HG03460 (cell line): ENCODE results near the gene RAPGEF1.
"Not testable (repeated sequence)": the region's sequence is repeated elsewhere in the genome, so short reads cannot be mapped to it uniquely, and the experiment has no call there.

Source experiments
- ATAC-seq: cut with Tn5 transposase; IDR thresholded peaks from one replicate; pipeline ENCODE4 v1.9.1; 2021; ENCODE audit not compliant: unreplicated experiment

Gene RAPGEF1

DNA sequence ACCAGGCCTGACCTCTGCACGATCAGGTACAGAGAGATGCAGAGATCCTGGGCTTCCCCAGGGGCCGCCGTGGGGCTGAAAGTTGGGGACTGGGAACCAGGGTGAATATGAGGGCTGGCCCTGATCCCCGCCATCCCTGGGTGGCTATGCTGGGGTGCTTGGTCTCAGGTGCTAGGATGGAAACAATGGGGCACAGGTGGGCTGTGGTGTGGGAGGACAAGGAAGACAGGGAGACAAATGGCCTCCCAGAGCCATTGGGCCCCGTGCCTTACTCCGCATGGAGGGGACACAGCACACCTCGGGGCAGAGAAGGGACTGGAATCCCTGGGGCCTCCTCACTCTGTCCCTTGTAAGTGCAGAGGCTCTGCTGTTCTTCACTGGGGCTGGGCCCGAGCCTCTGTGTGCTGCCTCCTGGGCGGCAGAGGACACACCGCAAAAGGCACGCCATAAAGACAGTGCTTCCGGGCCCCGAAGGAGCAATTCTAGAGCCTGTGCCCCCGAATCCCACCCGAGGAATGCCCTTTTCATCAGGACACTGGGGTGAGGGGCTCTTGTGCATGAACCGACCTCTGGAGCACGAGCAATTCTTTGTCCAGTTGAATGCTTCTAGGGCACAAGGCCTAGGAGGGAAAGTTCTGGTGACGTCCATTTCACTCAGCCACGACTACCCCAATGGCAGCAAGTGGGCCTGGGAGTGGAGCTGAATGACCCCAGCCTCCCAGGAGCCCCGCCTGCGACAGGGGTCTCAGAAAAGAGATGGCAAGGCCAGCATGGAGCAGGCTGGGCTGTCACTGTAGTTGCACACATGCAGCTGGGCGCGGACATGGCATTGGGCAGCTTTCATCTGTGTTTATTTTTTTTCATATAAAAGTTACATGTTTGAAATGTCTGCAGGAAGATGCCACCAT, 163.7 kb downstream of the RAPGEF1 start:
- ATAC-seq: no peak

DNA sequence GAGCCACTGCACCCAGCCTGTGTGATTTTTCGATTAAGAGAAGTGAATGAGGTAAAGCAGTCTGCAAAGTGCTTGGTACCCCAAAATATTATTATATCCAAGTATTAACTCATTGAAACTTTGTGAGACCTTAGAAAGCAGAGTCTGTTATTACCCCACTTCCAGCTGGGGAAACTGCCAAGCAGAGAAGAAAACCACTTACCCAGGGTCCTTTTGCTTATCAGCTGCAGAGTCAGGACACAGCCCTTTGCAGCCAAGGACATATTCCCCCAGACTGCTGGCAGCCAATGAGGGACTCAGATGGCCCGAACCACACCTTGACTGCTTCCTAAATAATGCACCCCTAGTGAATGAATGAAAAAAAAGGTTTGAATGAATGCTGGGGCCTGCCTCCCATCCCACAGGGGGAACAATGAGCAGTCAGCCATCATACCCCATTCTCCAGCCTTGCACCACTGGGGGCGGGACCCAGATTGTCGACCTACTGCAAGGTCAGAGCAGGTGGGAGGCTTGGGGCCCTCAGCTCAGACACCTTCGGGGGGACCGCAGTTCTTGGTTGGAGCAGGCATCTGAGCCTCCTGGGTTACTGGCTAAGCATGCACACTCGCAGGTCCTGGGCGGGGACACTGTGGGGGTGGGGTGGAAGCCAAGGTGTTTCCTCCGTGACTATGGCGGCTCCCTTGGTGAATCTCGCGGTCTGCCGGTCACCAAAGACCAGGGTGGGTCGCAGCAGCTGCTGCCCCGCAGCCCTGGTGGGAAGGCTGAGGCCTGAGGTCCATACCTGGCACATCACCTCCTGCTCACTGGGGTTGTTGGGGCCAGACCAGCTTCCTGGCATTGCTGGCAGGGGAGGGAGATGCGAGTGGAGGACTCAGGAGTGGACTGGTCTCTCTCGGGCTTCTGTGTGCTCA, 164.9 kb downstream of the RAPGEF1 start:
- ATAC-seq: no peak

DNA sequence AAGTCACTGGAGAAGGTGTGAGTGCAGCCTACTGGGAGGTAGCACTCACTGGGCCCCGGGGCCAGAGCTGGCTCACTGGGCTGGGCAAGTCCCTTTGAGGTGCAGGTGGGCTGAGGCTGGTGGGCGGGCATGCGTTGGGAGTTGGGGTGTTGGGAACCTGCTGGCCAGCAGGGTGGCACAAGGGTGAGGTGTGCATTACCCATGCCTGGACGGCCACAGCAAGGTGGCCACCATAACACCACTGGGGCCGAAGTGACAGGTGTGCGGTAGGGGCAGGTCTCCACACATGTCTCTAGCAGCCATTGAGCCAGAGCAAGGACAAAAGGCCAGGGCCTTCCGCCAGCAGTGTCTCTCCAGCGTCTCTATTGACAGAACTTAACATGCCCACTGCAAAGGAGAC, 172.0 kb downstream of the RAPGEF1 start:
- ATAC-seq: no peak

GRCh38 chr9:131566158-131566557, 173.7 kb downstream of the RAPGEF1 start:
- no peak for ATAC-seq

GRCh38 chr9:131565369-131565768, 174.5 kb downstream of the RAPGEF1 start:
- ATAC-seq: no peak

DNA sequence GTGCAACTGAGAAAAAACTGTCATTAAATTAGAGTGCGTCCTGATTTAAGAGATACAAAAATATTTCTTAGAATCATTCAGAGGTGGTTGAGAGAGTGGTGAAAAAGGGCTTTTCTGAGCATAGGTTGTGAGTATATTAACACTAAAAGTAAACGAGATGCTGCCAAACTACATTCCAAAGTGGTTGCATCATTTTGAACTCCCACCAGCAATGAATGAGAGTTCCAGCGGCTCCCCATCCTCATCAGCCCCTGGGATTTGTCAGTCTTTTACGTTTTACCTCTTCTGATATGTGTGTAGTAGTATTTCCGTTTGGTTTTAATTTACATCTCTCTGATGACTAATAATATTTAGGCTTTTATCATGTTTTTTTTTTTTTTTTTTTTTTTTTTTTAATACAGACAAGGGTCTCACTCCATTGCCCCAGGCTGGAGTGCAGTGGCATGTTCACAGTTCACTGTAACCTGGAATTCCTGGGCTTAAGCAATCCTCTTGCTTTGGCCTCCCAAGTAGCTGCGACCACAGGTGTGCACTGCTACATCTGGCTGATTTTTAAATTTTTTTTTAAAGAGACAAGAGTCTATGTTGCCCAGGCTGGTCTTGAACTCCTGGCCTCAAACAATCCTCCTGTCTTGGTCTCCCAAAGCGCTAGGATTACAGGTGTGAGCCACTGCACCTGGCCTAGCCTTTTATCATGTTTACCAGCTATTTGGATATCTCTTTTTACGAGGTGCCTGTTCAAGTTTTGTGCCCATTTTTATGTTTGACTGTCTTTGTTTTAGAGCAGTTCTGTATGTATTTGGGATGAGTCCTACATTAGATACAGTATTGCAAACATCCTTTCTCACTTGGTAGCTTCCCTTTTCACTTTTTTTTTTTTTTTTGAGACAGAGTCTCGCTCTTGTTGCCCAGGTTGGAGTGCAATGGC, 177.6 kb downstream of the RAPGEF1 start:
- ATAC-seq: no peak

DNA sequence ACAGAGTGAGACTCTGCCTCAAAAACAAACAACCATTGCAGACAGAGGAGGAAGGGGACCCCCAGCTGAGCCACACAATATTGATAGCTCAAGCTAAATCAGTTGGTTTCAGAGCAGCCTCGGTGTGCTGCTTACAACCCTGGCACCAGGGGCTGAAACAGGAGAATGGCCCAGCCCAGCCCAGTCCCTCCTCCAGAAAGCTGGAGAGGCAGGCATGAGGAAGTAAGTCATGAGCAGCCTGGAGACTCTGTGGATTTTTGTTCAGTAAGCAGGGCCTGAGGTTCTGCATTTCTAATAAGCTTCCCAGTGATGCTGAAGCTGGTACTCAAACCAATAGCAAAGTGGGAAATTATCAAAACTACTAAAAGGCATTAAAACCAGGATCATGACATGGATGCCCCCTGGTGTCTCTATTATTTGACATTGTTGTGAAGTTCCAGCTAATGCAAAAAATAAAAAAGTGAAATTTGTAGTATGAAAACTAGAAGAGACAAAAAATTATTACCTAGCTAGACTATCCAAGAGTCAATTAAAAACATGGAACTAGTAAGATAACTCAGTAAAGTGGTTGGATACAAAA, 180.4 kb downstream of the RAPGEF1 start:
- no peak for ATAC-seq

GRCh38 chr9:131557855-131558548, 181.9 kb downstream of the RAPGEF1 start:
- ATAC-seq: no peak

- no peak for ATAC-seq
Measured at GRCh38 chr9:131555841-131556673, 183.8 kb downstream of the RAPGEF1 start.

DNA sequence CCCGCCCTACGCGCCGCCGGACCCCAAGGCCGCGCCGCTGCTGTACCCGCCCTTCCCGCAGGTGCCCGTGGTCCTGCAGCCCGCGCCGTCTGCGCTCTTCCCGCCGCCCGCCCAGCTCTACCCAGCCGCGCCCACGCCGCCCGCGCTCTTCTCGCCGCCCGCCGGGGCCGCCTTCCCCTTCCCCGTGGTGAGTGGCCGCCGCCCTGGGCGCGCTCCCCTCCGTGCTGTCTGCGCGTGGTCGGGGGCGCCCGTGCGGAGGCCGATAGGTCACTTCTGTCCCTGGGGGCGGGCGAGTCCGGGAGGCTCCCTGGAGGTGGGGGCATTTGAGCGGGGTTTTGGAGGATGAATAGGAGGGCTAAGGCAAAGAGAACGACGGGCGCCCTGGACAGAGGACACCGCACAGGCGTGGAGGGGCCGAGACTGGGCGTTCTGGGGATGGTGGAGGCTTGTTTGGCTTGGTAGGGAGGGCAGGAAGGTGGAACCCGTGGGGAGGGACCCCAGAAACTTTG, 185.0 kb downstream of the RAPGEF1 start:
- no peak for ATAC-seq

DNA sequence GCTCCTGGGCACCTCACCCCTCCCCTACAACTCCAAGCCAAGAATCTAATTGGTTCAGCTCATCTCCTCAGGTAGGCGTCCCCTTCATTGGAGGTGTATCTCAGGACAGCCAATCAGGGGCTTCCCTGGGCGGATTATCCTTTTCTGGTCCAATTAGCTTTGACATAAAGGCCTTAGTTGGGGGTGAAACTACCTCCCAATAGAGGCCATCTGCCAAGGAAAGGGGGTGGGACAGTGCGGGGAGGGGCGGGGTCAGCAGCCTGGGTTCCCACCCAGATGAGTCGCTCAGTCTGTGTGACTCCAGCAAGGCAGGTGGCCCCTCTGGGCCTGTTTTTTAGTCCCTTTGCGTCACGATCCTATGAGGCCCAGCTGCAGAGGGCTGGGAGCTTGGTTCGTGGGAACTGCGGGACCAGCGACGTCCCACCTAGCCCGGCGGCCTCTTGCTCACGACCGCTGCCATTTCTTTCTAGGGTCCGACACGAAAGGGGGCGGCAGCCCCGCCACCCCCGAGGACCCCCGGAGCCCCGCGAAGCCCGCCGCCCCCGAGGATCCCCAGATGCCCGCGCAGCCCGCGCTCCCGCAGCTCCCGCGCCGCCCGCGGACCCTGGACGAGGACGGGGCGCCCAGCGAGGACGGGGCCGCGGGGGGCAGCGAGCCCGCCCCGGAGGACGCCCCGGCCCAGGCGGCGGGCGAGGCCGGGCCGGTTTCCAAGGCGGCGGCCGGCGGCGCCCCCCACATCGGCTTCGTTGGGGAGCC, 185.6 kb downstream of the RAPGEF1 start:
- ATAC-seq: no peak

DNA sequence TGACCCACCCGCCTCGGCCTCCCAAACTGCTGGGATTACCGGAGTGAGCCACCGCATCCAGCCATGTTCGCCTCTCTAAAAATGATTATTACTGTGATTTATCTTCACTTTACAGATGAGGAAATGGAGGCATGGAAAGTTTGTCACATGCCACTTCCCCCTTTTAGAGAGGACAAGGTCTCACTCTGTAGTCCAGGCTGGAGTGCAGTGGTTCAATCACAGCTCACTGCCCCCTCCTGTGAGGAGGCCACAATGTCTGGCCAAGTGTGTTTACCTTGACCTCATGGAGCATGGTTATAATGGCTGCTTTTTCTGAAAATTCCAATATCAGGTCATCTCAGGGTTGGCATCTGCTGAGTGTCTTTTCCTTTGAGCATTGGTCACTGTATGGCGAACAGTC, 187.8 kb downstream of the RAPGEF1 start:
- no peak for ATAC-seq

- ATAC-seq: not testable (repeated sequence)
Measured at GRCh38 chr9:131550465-131550864, 189.4 kb downstream of the RAPGEF1 start.

GRCh38 chr9:131549186-131549585, 190.7 kb downstream of the RAPGEF1 start:
- not testable (repeated sequence) for ATAC-seq

DNA sequence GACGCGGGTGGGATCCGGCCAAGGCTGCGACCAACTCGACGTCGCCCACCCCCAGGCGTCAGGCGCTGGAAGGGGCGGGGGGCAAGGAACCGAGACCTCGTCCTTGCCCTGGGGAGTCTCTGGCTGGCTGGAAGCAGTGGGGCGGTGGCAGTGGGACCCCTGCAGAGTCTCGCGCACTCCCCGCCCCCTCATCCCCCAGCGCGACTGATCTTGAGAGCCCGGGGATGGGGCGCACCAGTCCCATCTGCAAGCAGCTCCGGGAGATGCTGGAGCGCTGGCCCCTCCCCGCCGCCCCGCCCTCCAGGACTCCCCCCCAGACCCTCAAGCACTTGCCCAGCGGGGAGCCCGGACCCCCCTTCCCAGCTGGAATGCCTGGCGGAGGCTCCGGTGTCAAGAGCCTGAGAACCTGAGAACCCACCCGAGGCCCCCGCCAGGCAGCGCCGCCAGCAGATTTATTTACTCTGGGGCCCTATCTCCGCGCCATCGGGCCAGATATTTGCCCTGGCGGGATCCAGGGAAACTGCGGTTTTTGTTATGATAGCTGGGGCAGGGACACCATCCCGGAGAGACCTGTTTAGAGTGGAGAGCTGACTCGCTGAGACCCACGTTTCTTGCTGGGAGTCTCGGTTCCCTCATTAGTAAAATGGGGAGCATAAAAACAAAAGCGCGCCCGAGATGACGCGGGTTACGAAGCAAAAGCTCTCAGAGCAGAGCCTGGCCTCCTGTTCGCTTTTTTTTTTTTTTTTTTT, 193.4 kb downstream of the RAPGEF1 start:
- ATAC-seq: no peak

GRCh38 chr9:131545786-131546335, 194.0 kb downstream of the RAPGEF1 start:
- no peak for ATAC-seq
